Liver (tissue), 9 donors: ENCODE measurements around the gene TJAP1. TPM values are rescaled to one million over a fixed set of nuclear protein-coding genes. Genes with fewer than 3 reads are reported as not detected.

ENCODE experiments used
- DNase-seq: peaks from one replicate; pipeline ENCODE4 v3.0.0-alpha.2; 2017; ENCODE audit warnings: low spot score
- H3K27ac ChIP-seq, 2 donors: one replicate each; pipeline ENCODE4 v1.7.0; 2013; ENCODE audit warnings: inconsistent platforms in 2 of 2, low read length in 2 of 2, control low read depth in 1 of 2, low read depth in 1 of 2, mild to moderate bottlenecking in 1 of 2
- H3K27me3 ChIP-seq, 4 donors: one replicate each; pipeline versions ENCODE4 v1.6.1 to v1.7.0; 2013; ENCODE audit warnings: low read length in 3 of 4, inconsistent platforms in 1 of 4, mild to moderate bottlenecking in 1 of 4, moderate library complexity in 1 of 4; ENCODE audit not compliant: control insufficient read depth in 4 of 4, insufficient read depth in 4 of 4
- H3K36me3 ChIP-seq, 4 donors: one replicate each; pipeline versions ENCODE4 v1.6.1 to v1.7.0; 2013; ENCODE audit warnings: low read length in 3 of 4, mild to moderate bottlenecking in 3 of 4, low read depth in 1 of 4, moderate library complexity in 1 of 4; ENCODE audit not compliant: control insufficient read depth in 4 of 4, insufficient read depth in 3 of 4
- H3K4me1 ChIP-seq, 4 donors: one replicate each; pipeline versions ENCODE4 v1.6.1 to v1.7.0; 2013; ENCODE audit warnings: low read length in 3 of 4, mild to moderate bottlenecking in 3 of 4, moderate library complexity in 1 of 4; ENCODE audit not compliant: control insufficient read depth in 4 of 4, insufficient read depth in 4 of 4
- H3K4me3 ChIP-seq, 3 donors: one replicate each; pipeline versions ENCODE4 v1.6.1 to v1.7.0; 2013; ENCODE audit warnings: low read length in 3 of 3, control low read depth in 1 of 3, low read depth in 1 of 3, mild to moderate bottlenecking in 1 of 3
- H3K9ac ChIP-seq, 2 donors: one replicate each; pipeline ENCODE4 v1.7.0; 2013; ENCODE audit warnings: low read length in 2 of 2, mild to moderate bottlenecking in 2 of 2, moderate library complexity in 2 of 2, control low read depth in 1 of 2, low read depth in 1 of 2
- H3K9me3 ChIP-seq, 4 donors: one replicate each; pipeline versions ENCODE4 v1.6.1 to v1.7.0; 2013; ENCODE audit warnings: low read length in 3 of 4; ENCODE audit not compliant: control insufficient read depth in 4 of 4
- EGR1 ChIP-seq, 2 donors: IDR thresholded peaks; 2 replicates each; pipeline ENCODE4 v1.6.1; 2016 to 2018; ENCODE audit warnings: antibody characterized with exemption in 2 of 2, low read depth in 2 of 2
- FOXA1 ChIP-seq: IDR thresholded peaks from 2 replicates; pipeline ENCODE4 v1.6.1; 2016; ENCODE audit warnings: antibody characterized with exemption
- FOXA2 ChIP-seq: IDR thresholded peaks from 2 replicates; pipeline ENCODE4 v1.6.1; 2016; ENCODE audit warnings: antibody characterized with exemption
- GABPA ChIP-seq, 2 donors: IDR thresholded peaks in 1 of 2; conservative IDR thresholded peaks in 1 of 2; 2 replicates each; pipeline ENCODE4 v1.6.1; 2016; ENCODE audit warnings: antibody characterized with exemption in 2 of 2, mild to moderate bottlenecking in 1 of 2, moderate library complexity in 1 of 2
- HNF4A ChIP-seq, 2 donors: conservative IDR thresholded peaks; 2 replicates each; pipeline ENCODE4 v1.6.1; 2016; ENCODE audit warnings: antibody characterized with exemption in 2 of 2, mild to moderate bottlenecking in 2 of 2
- HNF4G ChIP-seq: IDR thresholded peaks from 2 replicates; pipeline ENCODE4 v1.6.1; 2016; ENCODE audit warnings: antibody characterized with exemption
- JUND ChIP-seq, 2 donors: IDR thresholded peaks; 2 replicates each; pipeline ENCODE4 v1.6.1; 2016; ENCODE audit warnings: antibody characterized with exemption in 2 of 2
- NR2F2 ChIP-seq: IDR thresholded peaks from 2 replicates; pipeline ENCODE4 v1.6.1; 2016; ENCODE audit warnings: antibody characterized with exemption
- RAD21 ChIP-seq, 2 donors: IDR thresholded peaks; 2 replicates each; pipeline ENCODE4 v1.6.1; 2016; ENCODE audit warnings: antibody characterized with exemption in 2 of 2, mild to moderate bottlenecking in 2 of 2
- REST ChIP-seq: IDR thresholded peaks from 2 replicates; pipeline ENCODE4 v1.6.1; 2016; ENCODE audit warnings: antibody characterized with exemption, mild to moderate bottlenecking
- RXRA ChIP-seq, 2 donors: IDR thresholded peaks; 2 replicates each; pipeline ENCODE4 v1.6.1; 2017 to 2018; ENCODE audit warnings: antibody characterized with exemption in 2 of 2, mild to moderate bottlenecking in 1 of 2
- SP1 ChIP-seq: IDR thresholded peaks from 2 replicates; pipeline ENCODE4 v1.6.1; 2018; ENCODE audit warnings: antibody characterized with exemption, mild to moderate bottlenecking
- TAF1 ChIP-seq: conservative IDR thresholded peaks from 2 replicates; pipeline ENCODE4 v1.6.1; 2016; ENCODE audit warnings: antibody characterized with exemption, mild to moderate bottlenecking
- YY1 ChIP-seq: IDR thresholded peaks from 2 replicates; pipeline ENCODE4 v1.6.1; 2016; ENCODE audit warnings: antibody characterized with exemption, mild to moderate bottlenecking
- ZBTB33 ChIP-seq: IDR thresholded peaks from 2 replicates; pipeline ENCODE4 v1.6.1; 2016; ENCODE audit warnings: antibody characterized with exemption
- WGBS: extraction: QIAGEN DNeasy Blood & Tissue Kit; methylation state at CpG from one replicate; pipeline ENCODE4 v1.1.7; 2013; 5-methylcytosine and 5-hydroxymethylcytosine counted together
- polyA plus RNA-seq, 2 donors: library from polyadenylated mRNA; stranded (reverse) in 1 of 2; unstranded in 1 of 2; fragments of 200-250 nt in 1 of 2; fragments of >200 nt in 1 of 2; fragmentation: Nextera tagmentation in 1 of 2; extraction: Ambion mirVana in 1 of 2; gene quantifications; one replicate each; pipeline versions ENCODE4 v1.2.1 to v1.2.3, GENCODE V29; 2013 to 2015
- total RNA-seq, 2 donors: library from RNA; depleted of rRNA; stranded (reverse); fragments of >200 nt; gene quantifications; one replicate each; pipeline ENCODE4 v1.2.3, GENCODE V29; 2014
- TF ChIP-seq, protein P1 (sequence below): IDR thresholded peaks from 2 replicates; pipeline ENCODE4 v1.6.1; 2016; ENCODE audit warnings: antibody characterized with exemption
- TF ChIP-seq, protein P2 (sequence below): IDR thresholded peaks from 2 replicates; pipeline ENCODE4 v1.6.1; 2016; ENCODE audit warnings: antibody characterized with exemption
- TF ChIP-seq, protein P3 (sequence below): fragments of 150-350 bp; IDR thresholded peaks from 2 replicates; pipeline ENCODE4 v1.5.1; 2017; ENCODE audit warnings: improper control_type of control experiment, low read depth, low read length; ENCODE audit not compliant: missing input control
- donor health status: healthy.
- donor health status: healthy.
- donor health status: healthy.
- donor health status: healthy.
- donor health status: healthy.

TJAP1 gene
- total and polyA plus RNA-seq, 4 donors, result 6.9 to 10.3 (median 7.8) TPM

GRCh38 chr6:43489277-43490072, 12.1 kb downstream of the TJAP1 start:
- TF ChIP-seq NR2F2, result no peak
- no peak for TF ChIP-seq FOXA2
- TF ChIP-seq, protein P1, sequence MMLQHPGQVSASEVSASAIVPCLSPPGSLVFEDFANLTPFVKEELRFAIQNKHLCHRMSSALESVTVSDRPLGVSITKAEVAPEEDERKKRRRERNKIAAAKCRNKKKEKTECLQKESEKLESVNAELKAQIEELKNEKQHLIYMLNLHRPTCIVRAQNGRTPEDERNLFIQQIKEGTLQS, result no peak
- no peak for TF ChIP-seq FOXA1
- no peak for TF ChIP-seq YY1
- no peak for TF ChIP-seq JUND (IDR thresholded peaks at IDR 0.05)
- TF ChIP-seq, protein P2, sequence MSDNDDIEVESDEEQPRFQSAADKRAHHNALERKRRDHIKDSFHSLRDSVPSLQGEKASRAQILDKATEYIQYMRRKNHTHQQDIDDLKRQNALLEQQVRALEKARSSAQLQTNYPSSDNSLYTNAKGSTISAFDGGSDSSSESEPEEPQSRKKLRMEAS, result no peak
- TF ChIP-seq EGR1 (IDR thresholded peaks at IDR 0.05; ENCODE audit: low read depth in 2 of 2), result no peak
- no peak for TF ChIP-seq HNF4A (conservative IDR thresholded peaks at IDR 0.05)
- TF ChIP-seq HNF4G, result no peak
- no peak for TF ChIP-seq GABPA (IDR thresholded peaks at IDR 0.05 in 1 of 2, conservative IDR thresholded peaks at IDR 0.05 in 1 of 2)
- no peak for TF ChIP-seq RAD21 (IDR thresholded peaks at IDR 0.05)
- TF ChIP-seq SP1, result no peak
- Histone ChIP-seq H3K27ac (peak overlapping the region in 1 of 2 donors; percentile 44), H3K4me3 (no peak overlapping the region), H3K36me3 (peaks cover 0 to 2% (median 0%) of the 10 kb centered on the region in 4 donors), H3K27me3 (no peaks in the 10 kb centered on the region), H3K4me1 (peaks cover 10 to 26% (median 21%) of the 10 kb centered on the region in 4 donors), H3K9me3 (no peaks in the 10 kb centered on the region), H3K9ac (no peak overlapping the region)
- WGBS, result 96% methylated on average over 12 of the region's 12 CpGs
- no peak for DNase-seq

GRCh38 chr6:43490523-43490939, 13.2 kb downstream of the TJAP1 start:
- DNase-seq, result no peak
- Histone ChIP-seq H3K4me1 (peaks cover 10 to 26% (median 21%) of the 10 kb centered on the region in 4 donors), H3K9ac (no peak overlapping the region), H3K9me3 (no peaks in the 10 kb centered on the region), H3K36me3 (no peaks in the 10 kb centered on the region), H3K27ac (peak overlapping the region in 1 of 2 donors; percentile 44), H3K4me3 (no peak overlapping the region), H3K27me3 (no peaks in the 10 kb centered on the region)
- TF ChIP-seq FOXA1 (no peak), EGR1 (IDR thresholded peaks at IDR 0.05; ENCODE audit: low read depth in 2 of 2) (no peak), GABPA (IDR thresholded peaks at IDR 0.05 in 1 of 2, conservative IDR thresholded peaks at IDR 0.05 in 1 of 2) (no peak), JUND (IDR thresholded peaks at IDR 0.05) (no peak), YY1 (no peak), RAD21 (IDR thresholded peaks at IDR 0.05) (no peak), HNF4A (conservative IDR thresholded peaks at IDR 0.05) (peak; percentile 87 to 90), REST (no peak), RXRA (IDR thresholded peaks at IDR 0.05) (peak in 1 of 2 donors; percentile 45), FOXA2 (no peak), HNF4G (peak; percentile 73), ZBTB33 (no peak), TAF1 (no peak), NR2F2 (no peak), SP1 (peak; percentile 69)
- TF ChIP-seq, protein P3, sequence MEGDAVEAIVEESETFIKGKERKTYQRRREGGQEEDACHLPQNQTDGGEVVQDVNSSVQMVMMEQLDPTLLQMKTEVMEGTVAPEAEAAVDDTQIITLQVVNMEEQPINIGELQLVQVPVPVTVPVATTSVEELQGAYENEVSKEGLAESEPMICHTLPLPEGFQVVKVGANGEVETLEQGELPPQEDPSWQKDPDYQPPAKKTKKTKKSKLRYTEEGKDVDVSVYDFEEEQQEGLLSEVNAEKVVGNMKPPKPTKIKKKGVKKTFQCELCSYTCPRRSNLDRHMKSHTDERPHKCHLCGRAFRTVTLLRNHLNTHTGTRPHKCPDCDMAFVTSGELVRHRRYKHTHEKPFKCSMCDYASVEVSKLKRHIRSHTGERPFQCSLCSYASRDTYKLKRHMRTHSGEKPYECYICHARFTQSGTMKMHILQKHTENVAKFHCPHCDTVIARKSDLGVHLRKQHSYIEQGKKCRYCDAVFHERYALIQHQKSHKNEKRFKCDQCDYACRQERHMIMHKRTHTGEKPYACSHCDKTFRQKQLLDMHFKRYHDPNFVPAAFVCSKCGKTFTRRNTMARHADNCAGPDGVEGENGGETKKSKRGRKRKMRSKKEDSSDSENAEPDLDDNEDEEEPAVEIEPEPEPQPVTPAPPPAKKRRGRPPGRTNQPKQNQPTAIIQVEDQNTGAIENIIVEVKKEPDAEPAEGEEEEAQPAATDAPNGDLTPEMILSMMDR, result no peak
- TF ChIP-seq, protein P1, result no peak
- TF ChIP-seq, protein P2, result no peak
- WGBS, result 29% methylated on average over 6 of the region's 6 CpGs
